PC-3 (cell line): ENCODE results near the gene PRXL2A. TPM values are rescaled to one million over a fixed set of nuclear protein-coding genes. Genes with fewer than 3 reads are reported as not detected.

ENCODE experiments used
- ATAC-seq: fragments of 200-7000 bp; cut with Tn5 transposase; 2 replicates; pipeline ENCODE4 v1.9.1; 2020; ENCODE audit warnings: mild to moderate bottlenecking, moderate library complexity
- BruUV-seq: library from RNA; stranded (reverse); fragments of 400-500 nt; replicated peaks from 2 replicates; lab custom pipeline; 2021; lab: Mats Ljungman, UMichigan
- CTCF ChIA-PET: fragments of 300-600 bp; sonication (Branson Sonifier 250); formaldehyde crosslinking; loops from one replicate; lab custom pipeline; 2022; ENCODE audit warnings: antibody characterized with exemption; lab: Charles Lee
- POLR2A ChIA-PET: fragments of 300-600 bp; sonication (Branson Sonifier 250); formaldehyde crosslinking; loops from one replicate; lab custom pipeline; 2022; ENCODE audit warnings: antibody characterized with exemption; ENCODE audit not compliant: unreplicated experiment; lab: Charles Lee
- DNase-seq: peaks from one replicate; pipeline ENCODE4 v3.0.0-alpha.2; 2015
- H2AFZ ChIP-seq: fragments of 300-600 bp; sonication (generic); 2 replicates; pipeline ENCODE4 v1.6.0; 2016; ENCODE audit warnings: antibody characterized with exemption, low read length
- H3F3A ChIP-seq: fragments of 300-600 bp; sonication (generic); one replicate; pipeline ENCODE4 v1.6.0; 2017; ENCODE audit warnings: antibody characterized with exemption, low read length, control low read depth, mild to moderate bottlenecking; ENCODE audit not compliant: unreplicated experiment
- H3K27ac ChIP-seq: fragments of 300-600 bp; sonication (generic); 2 replicates; pipeline ENCODE4 v1.5.1; 2016; ENCODE audit warnings: mild to moderate bottlenecking, low read length
- H3K27me3 ChIP-seq: fragments of 300-600 bp; sonication (generic); 2 replicates; pipeline ENCODE4 v1.6.1; 2016; ENCODE audit warnings: low read length, mixed read lengths
- H3K36me3 ChIP-seq: fragments of 300-600 bp; sonication (generic); 2 replicates; pipeline ENCODE4 v1.6.1; 2016; ENCODE audit warnings: low read depth, mixed run types, low read length, mixed read lengths
- H3K4me1 ChIP-seq: fragments of 300-600 bp; sonication (generic); 2 replicates; pipeline ENCODE4 v1.5.1; 2016; ENCODE audit warnings: low read length; ENCODE audit not compliant: insufficient read depth
- H3K4me2 ChIP-seq: fragments of 300-600 bp; sonication (generic); 2 replicates; pipeline ENCODE4 v1.6.0; 2016; ENCODE audit warnings: low read length
- H3K4me3 ChIP-seq: fragments of 300-600 bp; sonication (generic); 2 replicates; pipeline ENCODE4 v1.5.1; 2016; ENCODE audit warnings: mild to moderate bottlenecking, low read length, mixed read lengths
- H3K79me2 ChIP-seq: fragments of 300-600 bp; sonication (generic); 2 replicates; pipeline ENCODE4 v1.6.1; 2017; ENCODE audit warnings: low read length, mixed read lengths
- H3K9ac ChIP-seq: fragments of 300-600 bp; sonication (generic); 2 replicates; pipeline ENCODE4 v1.6.0; 2016; ENCODE audit warnings: mild to moderate bottlenecking, low read length
- H3K9me2 ChIP-seq: fragments of 300-600 bp; sonication (generic); replicated peaks from 2 replicates; pipeline ENCODE4 v1.6.1; 2016; ENCODE audit warnings: mixed run types, low read length, mixed read lengths
- H3K9me3 ChIP-seq: fragments of 300-600 bp; sonication (generic); 2 replicates; pipeline ENCODE4 v1.6.1; 2016; ENCODE audit warnings: low read length, mixed read lengths
- H4K20me1 ChIP-seq: fragments of 300-600 bp; sonication (generic); 2 replicates; pipeline ENCODE4 v1.6.1; 2016; ENCODE audit warnings: low read length, mixed read lengths
- CTCF ChIP-seq: fragments of 300-600 bp; sonication (generic); conservative IDR thresholded peaks from 2 replicates; pipeline ENCODE4 v1.5.1; 2017; ENCODE audit warnings: antibody characterized with exemption, low read depth, mild to moderate bottlenecking, low read length
- EZH2 ChIP-seq: fragments of 300-600 bp; sonication (generic); IDR thresholded peaks from one replicate; pipeline ENCODE4 v1.6.1; 2017; ENCODE audit warnings: antibody characterized with exemption, mild to moderate bottlenecking, low read length; ENCODE audit not compliant: unreplicated experiment
- EZH2phosphoT487 ChIP-seq: fragments of 300-600 bp; sonication (generic); IDR thresholded peaks from 2 replicates; pipeline ENCODE4 v1.6.1; 2018; ENCODE audit warnings: mild to moderate bottlenecking, antibody characterized with exemption, low read length, borderline replicate concordance
- intact Hi-C: fragments of 100-400 bp; cut with micrococcal nuclease; formaldehyde crosslinking; loops from 2 replicates; pipeline ENCODE4 v1.9.0; 2023
- total RNA-seq: library from RNA; depleted of rRNA; stranded (reverse); fragments of >200 nt; gene quantifications from 2 replicates; pipeline ENCODE4 v1.2.3, GENCODE V29; 2014

The PRXL2A gene
- total RNA-seq, 1 experiment from 2014 or later = not detected

- Histone ChIP-seq H3F3A (no peaks in the 10 kb centered on the region), H3K4me1 (no peaks in the 10 kb centered on the region), H3K79me2 (no peaks in the 10 kb centered on the region), H3K27me3 (no peaks in the 10 kb centered on the region), H4K20me1 (no peaks in the 10 kb centered on the region), H3K4me3 (no peak overlapping the region), H3K9ac (no peak overlapping the region), H3K9me3 (no peaks in the 10 kb centered on the region), H3K27ac (no peak overlapping the region), H3K4me2 (no peak overlapping the region), H3K9me2 (no peaks in the 10 kb centered on the region), H2AFZ (no peak overlapping the region), H3K36me3 (no peaks in the 10 kb centered on the region)
- TF ChIP-seq CTCF (no peak), EZH2phosphoT487 (no peak), EZH2 (no peak)
- DNase-seq (no peak), ATAC-seq (no peak)
- POLR2A ChIA-PET = no interaction called here
- intact Hi-C loops = no loop called here
- CTCF ChIA-PET = no interaction called here
- BruUV-seq = no TSS peak
Observed at GRCh38 chr10:80464557-80465450, 56.5 kb downstream of the PRXL2A start.

- ChIA-PET CTCF (no interaction called here), POLR2A (no interaction called here)
- no peaks in the 10 kb centered on the region for H3K9me3 ChIP-seq
- intact Hi-C loops = no loop called here
- H3K27me3 ChIP-seq = no peaks in the 10 kb centered on the region
- no peaks in the 10 kb centered on the region for H3K9me2 ChIP-seq
- H3K9ac ChIP-seq = no peak overlapping the region
- no peak overlapping the region for H3K27ac ChIP-seq
- BruUV-seq = no TSS peak
- H2AFZ ChIP-seq = no peak overlapping the region
- H3K79me2 ChIP-seq = no peaks in the 10 kb centered on the region
- H4K20me1 ChIP-seq = no peaks in the 10 kb centered on the region
- ATAC-seq = no peak
- H3K4me2 ChIP-seq = no peak overlapping the region
- no peak for TF ChIP-seq EZH2phosphoT487
- TF ChIP-seq EZH2 = no peak
- no peak for TF ChIP-seq CTCF
- no peak overlapping the region for H3K4me3 ChIP-seq
- DNase-seq = no peak
- H3K36me3 ChIP-seq = no peaks in the 10 kb centered on the region
- H3F3A ChIP-seq = no peaks in the 10 kb centered on the region
- no peaks in the 10 kb centered on the region for H3K4me1 ChIP-seq
Observed at GRCh38 chr10:80465451-80465835, 57.1 kb downstream of the PRXL2A start.
